ENCODE data around the gene TBK1.

TBK1 gene

GRCh38 chr12:64451687-64452558 is at the start of gene TBK1:
Gene TBK1, plus strand, starts transcription at chr12:64452120. Its CDS starts 3,751 bp downstream, at chr12:64455871.
- peak; percentile 38 to 51 for DNase-seq (ENCODE audit: low read depth in 2 of 2)

GRCh38 chr12:64402181-64402580 is 49.7 kb upstream of the TBK1 start:
- DNase-seq (ENCODE audit: low read depth in 2 of 2) = no peak

GRCh38 chr12:64403707-64404469 is 48.0 kb upstream of the TBK1 start, which contains the start of gene XPOT:
Gene XPOT, plus strand, starts transcription at chr12:64404392. Its CDS starts 5,644 bp downstream, at chr12:64410036.
- DNase-seq (ENCODE audit: low read depth in 2 of 2) = peak; percentile 96

GRCh38 chr12:64404470-64405256 is 47.3 kb upstream of the TBK1 start:
- peak; percentile 91 for DNase-seq (ENCODE audit: low read depth in 2 of 2)

GRCh38 chr12:64407342-64408223 is 44.3 kb upstream of the TBK1 start:
- DNase-seq (ENCODE audit: low read depth in 2 of 2) = no peak

GRCh38 chr12:64411427-64411826 is 40.5 kb upstream of the TBK1 start:
- DNase-seq (ENCODE audit: low read depth in 2 of 2) = no peak

- peak; percentile 38 to 54 for DNase-seq (ENCODE audit: low read depth in 2 of 2)
Measured at GRCh38 chr12:64412459-64412858, 39.5 kb upstream of the TBK1 start.

GRCh38 chr12:64413884-64414283 is 38.0 kb upstream of the TBK1 start:
- DNase-seq (ENCODE audit: low read depth in 2 of 2) = no peak

GRCh38 chr12:64418209-64418608 is 33.7 kb upstream of the TBK1 start:
- no peak for DNase-seq (ENCODE audit: low read depth in 2 of 2)

- no peak for DNase-seq (ENCODE audit: low read depth in 2 of 2)
Measured at GRCh38 chr12:64419696-64420095, 32.2 kb upstream of the TBK1 start.

- DNase-seq (ENCODE audit: low read depth in 2 of 2) = no peak
Measured at GRCh38 chr12:64427988-64428387, 23.9 kb upstream of the TBK1 start.

- no peak for DNase-seq (ENCODE audit: low read depth in 2 of 2)
Measured at GRCh38 chr12:64428956-64429355, 23.0 kb upstream of the TBK1 start.

GRCh38 chr12:64430886-64431285 is 21.0 kb upstream of the TBK1 start:
- no peak for DNase-seq (ENCODE audit: low read depth in 2 of 2)

GRCh38 chr12:64431791-64432190 is 20.1 kb upstream of the TBK1 start:
- peak in 1 of 2 experiments; percentile 17 for DNase-seq (ENCODE audit: low read depth in 2 of 2)

- DNase-seq (ENCODE audit: low read depth in 2 of 2) = no peak
Measured at GRCh38 chr12:64433915-64434314, 18.0 kb upstream of the TBK1 start.

GRCh38 chr12:64440100-64440499 is 11.8 kb upstream of the TBK1 start:
- DNase-seq (ENCODE audit: low read depth in 2 of 2) = no peak

GRCh38 chr12:64445490-64445889 is 6.4 kb upstream of the TBK1 start:
- no peak for DNase-seq (ENCODE audit: low read depth in 2 of 2)

GRCh38 chr12:64446295-64446694 is 5.6 kb upstream of the TBK1 start:
- no peak for DNase-seq (ENCODE audit: low read depth in 2 of 2)

- no peak for DNase-seq (ENCODE audit: low read depth in 2 of 2)
Measured at GRCh38 chr12:64450057-64450640, 1.8 kb upstream of the TBK1 start.

GRCh38 chr12:64450711-64451486 is 1.0 kb upstream of the TBK1 start:
- DNase-seq (ENCODE audit: low read depth in 2 of 2) = no peak

Measured in fibroblast of skin of left quadriceps (primary cell).